ENCODE results near the gene ARFGAP2.

ARFGAP2 gene

GRCh38 chr11:47147681-47148080 lies 29.0 kb downstream of the ARFGAP2 start:
- Histone ChIP-seq H4K20me1 (ENCODE audit: insufficient read depth, low read length) (no peaks in the 10 kb centered on the region), H3K36me3 (ENCODE audit: insufficient read depth, low read length) (peaks cover 4% of the 10 kb centered on the region; the same call in 1 of the 2 replicates), H3K27me3 (ENCODE audit: insufficient read depth, low read length, poor library complexity) (no peaks in the 10 kb centered on the region), H2AFZ (ENCODE audit: low read depth, low read length) (no peak overlapping the region), H3K9ac (ENCODE audit: low read depth, low read length) (no peak overlapping the region), H3K4me2 (ENCODE audit: insufficient read depth, low read length) (no peak overlapping the region), H3K4me1 (ENCODE audit: insufficient read depth, low read length) (no peaks in the 10 kb centered on the region), H3K9me3 (ENCODE audit: insufficient read depth, low read length, severe bottlenecking) (no peaks in the 10 kb centered on the region), H3K79me2 (ENCODE audit: insufficient read depth, low read length) (no peaks in the 10 kb centered on the region), H3K27ac (ENCODE audit: low read length) (no peak overlapping the region), H3K4me3 (ENCODE audit: low read depth in 1 of 2, low read length in 2 of 2) (no peak overlapping the region)
- ATAC-seq (ENCODE audit: insufficient read depth, low read depth): no peak
- no peak for DNase-seq
- TF ChIP-seq EZH2 (IDR thresholded peaks at IDR 0.05; ENCODE audit: borderline replicate concordance, low read depth, low read length, severe bottlenecking) (no peak), CTCF (IDR thresholded peaks at IDR 0.05; ENCODE audit: borderline replicate concordance, extremely low read depth, low read length, poor library complexity, severe bottlenecking) (no peak)

DNA sequence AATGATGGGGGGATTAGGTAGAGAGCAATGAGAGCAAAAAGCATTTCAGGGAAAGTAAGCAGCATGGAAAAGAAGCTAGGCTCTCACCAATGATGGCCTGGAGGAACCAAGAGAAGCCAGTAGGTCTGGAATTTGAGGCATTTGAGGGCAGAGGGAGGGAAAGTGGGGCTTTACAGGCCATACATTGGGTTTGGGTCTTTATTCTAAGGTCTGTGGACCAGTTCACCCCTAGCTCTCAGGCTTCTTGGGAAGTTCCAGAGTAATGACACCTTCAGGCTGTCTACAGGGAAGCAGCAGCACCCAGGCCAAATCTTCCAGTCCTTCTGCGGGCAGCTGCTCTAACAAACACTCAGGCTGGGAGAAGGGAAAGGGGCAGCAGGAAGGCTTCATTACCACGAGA lies 29.4 kb downstream of the ARFGAP2 start:
- DNase-seq: no peak
- TF ChIP-seq CTCF (IDR thresholded peaks at IDR 0.05; ENCODE audit: borderline replicate concordance, extremely low read depth, low read length, poor library complexity, severe bottlenecking): no peak
- no peak for TF ChIP-seq EZH2 (IDR thresholded peaks at IDR 0.05; ENCODE audit: borderline replicate concordance, low read depth, low read length, severe bottlenecking)
- H3K36me3 ChIP-seq (ENCODE audit: insufficient read depth, low read length): peaks cover 4% of the 10 kb centered on the region; the same call in 1 of the 2 replicates

GRCh38 chr11:47144541-47144940 lies 32.1 kb downstream of the ARFGAP2 start:
- H3K9me3 ChIP-seq (ENCODE audit: insufficient read depth, low read length, severe bottlenecking): no peaks in the 10 kb centered on the region
- DNase-seq (no peak), ATAC-seq (ENCODE audit: insufficient read depth, low read depth) (no peak)
- H3K27ac ChIP-seq (ENCODE audit: low read length): no peak overlapping the region
- H3K79me2 ChIP-seq (ENCODE audit: insufficient read depth, low read length): no peaks in the 10 kb centered on the region
- H2AFZ ChIP-seq (ENCODE audit: low read depth, low read length): no peak overlapping the region
- no peak overlapping the region for H3K9ac ChIP-seq (ENCODE audit: low read depth, low read length)
- no peak overlapping the region for H3K4me2 ChIP-seq (ENCODE audit: insufficient read depth, low read length)
- no peaks in the 10 kb centered on the region for H3K27me3 ChIP-seq (ENCODE audit: insufficient read depth, low read length, poor library complexity)
- no peak overlapping the region for H3K4me3 ChIP-seq (ENCODE audit: low read depth in 1 of 2, low read length in 2 of 2)
- TF ChIP-seq CTCF (IDR thresholded peaks at IDR 0.05; ENCODE audit: borderline replicate concordance, extremely low read depth, low read length, poor library complexity, severe bottlenecking) (no peak), EZH2 (IDR thresholded peaks at IDR 0.05; ENCODE audit: borderline replicate concordance, low read depth, low read length, severe bottlenecking) (no peak)
- H3K36me3 ChIP-seq (ENCODE audit: insufficient read depth, low read length): peaks cover 7% of the 10 kb centered on the region; the same call in 1 of the 2 replicates
- H3K4me1 ChIP-seq (ENCODE audit: insufficient read depth, low read length): no peaks in the 10 kb centered on the region
- H4K20me1 ChIP-seq (ENCODE audit: insufficient read depth, low read length): no peaks in the 10 kb centered on the region

More for the DNA sequence above, 29.4 kb downstream of the ARFGAP2 start:
- Histone ChIP-seq H3K27ac (ENCODE audit: low read length) (no peak overlapping the region), H2AFZ (ENCODE audit: low read depth, low read length) (no peak overlapping the region), H3K4me2 (ENCODE audit: insufficient read depth, low read length) (no peak overlapping the region), H3K27me3 (ENCODE audit: insufficient read depth, low read length, poor library complexity) (no peaks in the 10 kb centered on the region), H3K4me3 (ENCODE audit: low read depth in 1 of 2, low read length in 2 of 2) (no peak overlapping the region), H4K20me1 (ENCODE audit: insufficient read depth, low read length) (no peaks in the 10 kb centered on the region), H3K79me2 (ENCODE audit: insufficient read depth, low read length) (no peaks in the 10 kb centered on the region), H3K9ac (ENCODE audit: low read depth, low read length) (no peak overlapping the region), H3K4me1 (ENCODE audit: insufficient read depth, low read length) (no peaks in the 10 kb centered on the region), H3K9me3 (ENCODE audit: insufficient read depth, low read length, severe bottlenecking) (no peaks in the 10 kb centered on the region)
- ATAC-seq (ENCODE audit: insufficient read depth, low read depth): no peak

GRCh38 chr11:47143322-47143721 lies 33.4 kb downstream of the ARFGAP2 start:
- Histone ChIP-seq H3K27ac (ENCODE audit: low read length) (no peak overlapping the region), H3K4me3 (ENCODE audit: low read depth in 1 of 2, low read length in 2 of 2) (no peak overlapping the region), H3K27me3 (ENCODE audit: insufficient read depth, low read length, poor library complexity) (no peaks in the 10 kb centered on the region), H3K4me1 (ENCODE audit: insufficient read depth, low read length) (no peaks in the 10 kb centered on the region), H4K20me1 (ENCODE audit: insufficient read depth, low read length) (no peaks in the 10 kb centered on the region), H3K79me2 (ENCODE audit: insufficient read depth, low read length) (no peaks in the 10 kb centered on the region), H3K9ac (ENCODE audit: low read depth, low read length) (no peak overlapping the region), H3K4me2 (ENCODE audit: insufficient read depth, low read length) (no peak overlapping the region), H3K9me3 (ENCODE audit: insufficient read depth, low read length, severe bottlenecking) (no peaks in the 10 kb centered on the region), H3K36me3 (ENCODE audit: insufficient read depth, low read length) (peaks cover 7% of the 10 kb centered on the region), H2AFZ (ENCODE audit: low read depth, low read length) (no peak overlapping the region)
- DNase-seq: no peak
- no peak for ATAC-seq (ENCODE audit: insufficient read depth, low read depth)
- TF ChIP-seq CTCF (IDR thresholded peaks at IDR 0.05; ENCODE audit: borderline replicate concordance, extremely low read depth, low read length, poor library complexity, severe bottlenecking) (no peak), EZH2 (IDR thresholded peaks at IDR 0.05; ENCODE audit: borderline replicate concordance, low read depth, low read length, severe bottlenecking) (no peak)

Measured in DND-41 (cell line).